IPS-18c (cell line): ENCODE measurements around the gene GABRB1.
"Not testable (repeated sequence)": the region's sequence is repeated elsewhere in the genome, so short reads cannot be mapped to it uniquely, and the experiment has no call there.

ENCODE experiments used
- H3K4me3 ChIP-seq: 2 replicates; pipeline ENCODE4 v1.7.0; 2013; ENCODE audit warnings: low read depth, mild to moderate bottlenecking, low read length, moderate library complexity; ENCODE audit not compliant: insufficient read depth
- H3K9me3 ChIP-seq: one replicate; pipeline ENCODE4 v1.6.1; 2013; ENCODE audit warnings: mild to moderate bottlenecking, low read length, moderate library complexity; ENCODE audit not compliant: control insufficient read depth, insufficient read depth

GABRB1 gene

DNA sequence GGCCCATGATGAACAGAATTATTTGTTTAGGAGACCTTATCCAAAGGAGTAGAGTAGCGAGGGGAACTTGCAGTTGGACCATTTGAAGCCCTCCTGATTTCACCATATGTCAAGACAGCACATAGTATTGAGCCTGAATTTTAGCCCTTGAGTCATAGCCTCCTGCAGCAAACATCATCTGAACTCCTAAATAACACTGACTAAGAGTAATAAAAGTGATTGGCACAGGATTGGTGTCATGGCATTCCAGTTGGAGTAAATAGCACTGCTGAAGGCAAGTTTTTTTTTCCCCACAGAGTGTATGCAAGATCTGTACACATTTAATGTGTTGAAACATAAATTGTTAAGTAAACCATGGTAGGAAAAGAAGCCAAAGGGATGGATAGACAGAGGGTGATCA, 343.1 kb downstream of the GABRB1 start:
- no peak overlapping the region for H3K4me3 ChIP-seq
- no peaks in the 10 kb centered on the region for H3K9me3 ChIP-seq

DNA sequence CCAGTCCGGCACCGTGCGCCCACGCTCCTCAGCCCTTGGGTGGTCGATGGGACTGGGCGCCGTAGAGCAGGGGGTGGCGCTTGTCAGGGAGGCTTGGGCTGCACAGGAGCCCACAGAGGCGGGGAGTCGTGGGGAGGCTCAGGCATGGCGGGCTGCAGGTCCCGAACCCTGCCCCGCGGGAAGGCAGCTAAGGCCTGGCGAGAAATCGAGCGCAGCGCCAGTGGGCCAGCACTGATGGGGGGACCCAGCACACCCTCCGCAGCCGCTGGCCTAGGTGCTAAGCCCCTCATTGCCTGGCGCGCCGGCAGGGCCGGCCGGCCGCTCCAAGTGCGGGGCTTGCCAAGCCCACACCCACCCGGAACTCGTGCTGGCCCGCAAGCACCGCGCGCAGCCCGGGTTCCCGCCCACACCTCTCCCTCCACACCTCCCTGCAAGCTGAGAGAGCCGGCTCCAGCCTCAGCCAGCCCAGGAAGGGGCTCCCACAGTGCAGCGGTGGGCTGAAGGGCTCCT, 346.7 kb downstream of the GABRB1 start:
- H3K9me3 ChIP-seq, H3K4me3 ChIP-seq: not testable (repeated sequence)

DNA sequence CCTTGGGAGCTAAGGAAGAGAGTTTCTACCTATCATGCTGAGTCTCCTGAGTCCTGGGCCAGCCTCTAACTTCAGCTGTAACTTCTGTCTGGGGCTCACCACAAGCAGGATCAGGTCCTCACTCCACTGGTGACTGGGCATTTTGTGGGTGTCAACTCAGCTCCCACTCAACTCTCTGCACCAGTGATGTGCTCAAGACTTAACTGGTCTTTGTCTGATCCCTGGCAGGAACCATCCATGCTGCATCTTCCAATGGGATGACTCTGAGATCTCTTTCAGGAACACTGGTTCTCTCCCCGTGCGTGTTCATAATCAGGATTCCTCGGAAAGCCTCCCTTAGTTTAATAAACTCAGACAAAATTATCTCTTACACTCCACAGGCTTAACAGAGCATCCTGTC, 349.8 kb downstream of the GABRB1 start:
- Histone ChIP-seq H3K4me3 (no peak overlapping the region), H3K9me3 (no peaks in the 10 kb centered on the region)

DNA sequence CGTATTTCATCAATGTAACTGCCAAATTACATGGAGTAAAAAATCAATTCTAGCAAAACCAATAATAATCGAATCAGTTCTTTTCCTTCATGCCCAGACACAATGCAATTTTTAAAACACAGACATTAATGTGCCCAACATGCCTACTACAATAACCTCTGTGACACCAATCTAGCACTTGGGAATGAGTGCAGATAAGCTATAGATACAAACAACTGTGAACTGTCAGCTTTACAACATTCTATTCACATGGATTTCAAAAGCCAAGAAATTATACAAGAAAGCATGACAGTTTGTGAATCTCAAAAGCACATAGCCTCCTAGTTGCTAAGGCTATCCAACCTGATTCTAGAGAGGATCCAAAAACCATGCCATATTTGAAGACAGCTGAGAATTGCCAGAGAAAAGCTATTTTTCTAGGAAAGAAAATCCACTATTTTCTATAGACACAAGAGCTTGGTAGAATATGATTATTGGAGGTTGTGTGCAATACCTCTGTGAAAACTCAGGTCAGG, 351.5 kb downstream of the GABRB1 start:
- Histone ChIP-seq H3K9me3 (no peaks in the 10 kb centered on the region), H3K4me3 (no peak overlapping the region)

DNA sequence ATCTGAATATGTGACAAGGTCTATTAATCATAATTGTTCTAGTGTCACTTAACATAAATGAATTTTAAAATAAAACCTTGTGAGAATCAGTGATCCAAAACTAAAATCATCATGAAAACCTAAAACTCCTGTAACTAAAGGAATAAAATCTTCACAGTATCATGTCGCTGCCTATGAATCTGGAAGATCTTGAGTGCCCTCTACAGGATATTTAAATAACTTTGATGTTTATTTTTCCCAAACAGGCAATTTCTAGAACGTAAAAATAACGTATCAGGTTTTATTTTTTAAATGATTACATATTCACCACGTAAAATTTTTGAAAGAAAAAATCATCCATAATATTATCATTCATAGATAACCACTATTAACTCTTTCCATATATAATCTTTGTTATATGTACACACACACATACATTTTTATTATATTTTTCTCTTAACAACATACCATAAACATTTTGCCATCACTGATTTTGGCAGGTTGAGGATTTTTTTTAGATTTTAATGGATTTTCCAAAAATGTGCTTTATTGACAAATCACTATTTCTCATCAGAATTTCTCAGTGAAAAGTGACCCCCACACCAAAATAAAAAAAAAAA, 352.6 kb downstream of the GABRB1 start:
- H3K4me3 ChIP-seq: no peak overlapping the region
- no peaks in the 10 kb centered on the region for H3K9me3 ChIP-seq

DNA sequence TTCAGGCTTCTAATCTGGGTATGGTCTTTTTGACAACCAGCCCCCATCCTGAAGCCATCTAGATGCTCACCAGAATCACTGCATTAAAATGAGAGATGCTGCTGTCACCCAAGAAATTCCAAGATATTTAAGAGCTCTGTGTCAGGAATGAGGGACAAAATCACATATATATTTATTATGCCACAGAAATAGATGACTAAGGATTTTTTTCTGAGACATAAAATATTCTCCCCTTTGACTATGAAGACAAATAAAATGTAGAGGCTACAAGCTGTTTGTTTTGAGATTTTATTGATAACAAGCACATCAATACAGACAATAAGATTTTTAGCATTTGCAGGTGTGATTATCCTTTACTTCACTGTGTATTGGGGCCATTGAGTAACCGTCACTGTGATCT, 354.8 kb downstream of the GABRB1 start:
- H3K9me3 ChIP-seq: no peaks in the 10 kb centered on the region

DNA sequence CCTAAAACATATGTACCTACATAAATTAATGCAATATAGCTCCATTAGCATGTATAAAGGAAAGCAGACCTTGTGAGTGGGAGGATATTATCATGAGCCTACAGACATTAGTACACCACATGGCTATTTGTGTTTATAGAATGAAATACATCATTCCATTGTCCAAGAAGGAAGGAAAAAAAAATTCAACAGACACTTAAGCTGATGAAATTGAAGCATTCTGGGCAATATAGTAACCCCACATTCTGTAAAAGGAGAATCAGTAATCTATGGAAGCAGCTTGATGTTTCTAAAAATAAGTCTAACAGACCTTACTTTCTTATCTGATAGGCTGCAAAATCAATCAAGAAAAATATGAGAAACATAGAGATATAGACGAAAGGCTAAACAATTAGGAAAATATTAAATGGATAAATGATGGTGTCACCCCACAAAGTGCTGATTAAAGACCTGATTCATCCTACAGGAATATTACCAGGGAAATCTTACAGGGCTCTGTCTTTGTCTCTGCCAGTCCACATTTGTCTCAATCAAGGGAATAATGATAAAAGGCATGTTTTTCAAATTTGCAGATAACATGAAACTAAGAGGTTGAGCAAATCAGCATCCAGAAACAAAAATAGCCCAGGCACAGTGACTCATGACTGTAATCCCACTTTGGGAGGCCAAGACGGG, 355.3 kb downstream of the GABRB1 start:
- no peak overlapping the region for H3K4me3 ChIP-seq
- H3K9me3 ChIP-seq: no peaks in the 10 kb centered on the region

More for the DNA sequence above, 354.8 kb downstream of the GABRB1 start:
- H3K4me3 ChIP-seq: no peak overlapping the region

DNA sequence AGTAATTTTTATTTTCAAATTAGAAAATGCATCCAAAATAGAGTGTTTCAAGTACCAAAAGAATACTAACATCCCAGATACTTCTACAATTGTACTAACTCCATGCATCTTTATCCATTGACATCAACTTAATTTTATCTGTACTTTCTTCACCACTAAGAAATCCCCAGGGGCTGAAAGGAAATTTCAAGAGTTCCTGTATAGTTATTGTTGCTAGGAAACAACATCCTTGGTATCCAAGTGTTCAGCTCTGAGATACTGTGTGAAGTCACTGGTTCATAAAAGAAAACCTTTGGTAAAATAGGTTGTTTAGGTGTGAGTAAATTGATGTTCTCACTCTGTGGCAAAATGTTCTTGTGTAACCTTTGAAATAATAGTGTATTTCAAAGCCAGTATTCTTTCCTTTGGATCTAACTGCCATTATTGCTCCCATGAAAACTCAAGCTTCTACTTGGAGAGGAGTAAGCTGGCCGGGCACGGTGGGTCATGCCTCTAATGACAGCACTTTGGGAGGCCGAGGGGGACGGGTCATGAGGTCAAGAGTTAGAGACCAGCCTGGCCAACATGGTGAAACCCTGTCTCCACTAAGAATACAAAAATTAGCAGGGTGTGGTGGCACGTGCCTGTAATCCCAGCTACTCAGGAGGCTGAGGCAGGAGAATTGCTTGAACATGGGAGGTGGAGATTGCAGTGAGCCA, 359.2 kb downstream of the GABRB1 start:
- Histone ChIP-seq H3K9me3 (no peaks in the 10 kb centered on the region), H3K4me3 (no peak overlapping the region)

DNA sequence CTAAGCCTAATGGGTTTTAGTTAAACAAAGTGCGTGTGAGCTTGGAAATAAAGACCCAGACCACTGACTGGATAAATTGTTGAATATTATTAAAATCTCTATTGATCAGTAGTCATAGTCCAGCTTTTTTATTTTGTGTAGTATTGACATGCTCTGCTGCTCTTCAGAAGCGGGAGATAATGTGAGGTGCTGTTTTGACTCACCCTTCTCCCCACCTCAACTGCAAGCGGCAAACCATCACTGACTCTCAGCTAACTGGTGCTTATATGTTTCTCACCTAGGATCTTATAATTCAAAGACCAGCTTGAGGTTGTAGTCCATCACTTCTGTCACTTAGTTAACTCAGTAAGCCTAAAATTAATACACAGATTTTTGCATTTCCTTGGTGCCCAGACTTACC, 359.9 kb downstream of the GABRB1 start:
- no peaks in the 10 kb centered on the region for H3K9me3 ChIP-seq
- no peak overlapping the region for H3K4me3 ChIP-seq

DNA sequence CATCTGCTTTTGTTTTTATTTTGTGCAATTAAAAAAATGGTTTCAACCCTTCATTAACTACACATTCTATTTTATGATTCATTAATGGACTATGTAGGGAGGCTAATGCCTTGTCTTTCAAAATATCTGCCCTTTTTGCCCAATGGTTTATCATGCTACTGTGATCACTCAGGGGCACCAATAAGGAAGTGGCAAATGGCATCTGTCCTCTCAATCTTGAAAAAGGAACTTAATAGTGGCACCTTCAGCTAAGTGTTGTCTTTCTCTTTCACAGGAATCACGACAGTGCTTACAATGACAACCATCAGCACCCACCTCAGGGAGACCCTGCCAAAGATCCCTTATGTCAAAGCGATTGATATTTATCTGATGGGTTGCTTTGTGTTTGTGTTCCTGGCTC, 375.0 kb downstream of the GABRB1 start:
- H3K9me3 ChIP-seq: no peaks in the 10 kb centered on the region
- no peak overlapping the region for H3K4me3 ChIP-seq

DNA sequence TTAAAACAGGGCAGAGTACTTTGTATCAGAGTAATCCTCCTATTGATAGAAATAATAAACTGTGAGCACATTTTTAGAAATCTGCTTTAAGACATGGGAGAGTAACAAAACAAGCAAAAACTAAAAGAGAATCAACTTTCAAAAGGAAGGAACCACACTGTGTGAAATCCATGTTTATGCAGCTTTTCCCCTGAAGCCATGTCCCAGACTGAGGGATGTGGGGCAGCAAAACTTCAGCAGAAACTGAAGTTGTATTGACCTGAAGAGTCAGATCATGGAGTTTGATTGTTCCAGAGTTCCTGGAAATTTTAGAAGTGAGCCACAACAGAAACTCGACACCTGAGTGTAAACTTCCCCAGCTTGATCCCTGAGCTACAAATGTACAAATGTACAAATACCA, 378.9 kb downstream of the GABRB1 start:
- H3K9me3 ChIP-seq: peaks cover 2% of the 10 kb centered on the region

DNA sequence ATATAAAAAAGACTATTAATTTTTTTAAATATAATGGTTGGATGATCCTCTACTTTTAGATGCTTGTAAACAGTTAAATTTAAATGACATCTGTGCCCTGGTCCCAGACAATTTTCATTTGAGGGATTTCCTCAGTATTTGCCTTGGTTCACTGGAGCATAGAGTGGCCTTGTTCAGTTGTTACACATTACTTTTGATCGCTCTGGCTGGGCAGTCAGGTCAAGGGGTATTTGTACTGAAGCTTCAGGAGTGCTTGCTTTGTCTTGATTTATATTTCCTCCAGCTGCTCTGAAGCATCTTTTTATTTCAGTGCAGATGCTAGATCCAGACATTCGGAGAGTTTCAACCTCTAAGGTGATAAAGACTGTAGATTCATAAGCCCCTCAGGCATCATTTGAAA, 382.2 kb downstream of the GABRB1 start:
- Histone ChIP-seq H3K9me3 (peaks cover 2% of the 10 kb centered on the region), H3K4me3 (no peak overlapping the region)

More for the DNA sequence above, 378.9 kb downstream of the GABRB1 start:
- H3K4me3 ChIP-seq: no peak overlapping the region

DNA sequence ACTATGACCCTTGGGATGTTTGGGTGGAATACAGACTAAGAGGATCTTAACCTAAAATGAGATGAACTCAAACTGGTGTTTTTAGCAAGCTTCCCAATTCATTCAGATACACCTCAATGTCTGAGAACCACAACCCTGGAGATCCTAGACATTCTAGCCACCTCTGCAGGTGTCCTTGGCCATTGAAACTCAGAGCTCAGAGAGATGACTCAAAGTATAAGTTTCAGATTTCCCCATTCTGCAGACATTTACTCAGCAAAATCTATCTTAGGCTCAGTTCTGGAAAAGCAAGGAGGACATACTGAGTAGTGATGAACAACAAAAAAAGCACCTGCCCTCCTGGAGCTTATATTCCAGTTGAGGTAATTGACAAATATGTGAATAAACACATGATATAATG, 384.4 kb downstream of the GABRB1 start:
- Histone ChIP-seq H3K4me3 (no peak overlapping the region), H3K9me3 (peaks cover 2% of the 10 kb centered on the region)

DNA sequence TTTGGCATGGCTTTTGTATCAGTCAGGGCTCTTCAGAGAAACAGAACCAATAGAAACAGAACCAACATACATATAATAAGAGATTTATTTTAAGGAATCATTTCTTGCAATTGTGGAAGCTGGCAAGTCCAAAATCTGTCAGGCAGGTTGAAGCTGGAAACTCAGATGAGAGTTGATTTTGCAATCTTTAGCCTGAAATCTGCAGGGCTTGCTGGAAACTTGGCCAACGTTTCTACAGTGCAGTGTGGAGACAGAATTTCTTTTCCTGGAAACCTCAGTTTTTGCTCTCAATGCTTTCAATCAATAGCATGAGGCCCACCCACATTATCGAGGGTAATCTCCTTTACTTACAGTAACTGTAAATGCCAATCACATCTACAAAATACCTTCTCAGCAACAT, 386.8 kb downstream of the GABRB1 start:
- Histone ChIP-seq H3K4me3 (no peak overlapping the region), H3K9me3 (no peaks in the 10 kb centered on the region)

DNA sequence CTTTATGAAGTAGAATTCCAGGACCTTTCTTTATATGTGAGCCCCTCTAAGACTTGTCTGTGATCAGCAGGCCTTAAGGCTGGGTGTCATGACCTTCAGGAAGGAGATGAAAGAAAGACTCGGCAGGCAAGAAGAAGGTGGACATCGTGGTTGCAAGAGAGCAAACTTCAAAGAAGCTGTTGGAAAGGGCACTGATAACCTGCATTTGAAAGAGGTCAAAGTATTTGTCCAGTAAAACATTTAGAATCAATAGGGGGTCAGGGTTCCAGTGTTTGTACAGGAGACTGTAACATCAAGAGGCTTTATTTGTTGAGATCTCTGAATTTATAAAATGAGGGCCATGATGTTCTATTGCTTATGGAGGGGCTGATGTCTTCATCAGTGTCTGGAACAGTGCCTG, 387.9 kb downstream of the GABRB1 start:
- Histone ChIP-seq H3K9me3 (no peaks in the 10 kb centered on the region), H3K4me3 (no peak overlapping the region)

DNA sequence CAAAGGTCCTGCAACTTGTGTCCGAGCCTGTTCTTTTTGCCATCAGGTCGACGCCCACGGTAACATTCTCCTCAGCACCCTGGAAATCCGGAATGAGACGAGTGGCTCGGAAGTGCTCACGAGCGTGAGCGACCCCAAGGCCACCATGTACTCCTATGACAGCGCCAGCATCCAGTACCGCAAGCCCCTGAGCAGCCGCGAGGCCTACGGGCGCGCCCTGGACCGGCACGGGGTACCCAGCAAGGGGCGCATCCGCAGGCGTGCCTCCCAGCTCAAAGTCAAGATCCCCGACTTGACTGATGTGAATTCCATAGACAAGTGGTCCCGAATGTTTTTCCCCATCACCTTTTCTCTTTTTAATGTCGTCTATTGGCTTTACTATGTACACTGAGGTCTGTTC, 394.3 kb downstream of the GABRB1 start:
- no peak overlapping the region for H3K4me3 ChIP-seq
- no peaks in the 10 kb centered on the region for H3K9me3 ChIP-seq

DNA sequence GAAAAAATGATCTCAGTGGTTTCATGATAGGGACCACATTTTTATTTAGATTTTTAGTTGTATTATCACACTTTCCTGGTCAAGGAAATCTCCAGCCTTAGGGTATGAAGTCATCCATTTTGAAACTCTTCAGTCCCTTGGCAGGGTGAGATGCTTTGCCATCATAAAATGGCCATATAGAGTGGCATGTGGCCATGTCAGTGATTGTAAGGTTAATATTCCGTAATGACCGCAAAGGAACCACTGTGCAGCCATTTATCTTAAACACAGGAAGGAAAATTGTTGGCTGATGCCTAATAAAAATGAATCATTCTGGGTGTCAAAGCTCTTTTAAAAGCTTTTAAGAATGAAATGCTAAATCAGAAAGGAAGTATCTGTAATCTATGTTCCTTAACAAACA, 396.6 kb downstream of the GABRB1 start:
- Histone ChIP-seq H3K9me3 (no peaks in the 10 kb centered on the region), H3K4me3 (no peak overlapping the region)

DNA sequence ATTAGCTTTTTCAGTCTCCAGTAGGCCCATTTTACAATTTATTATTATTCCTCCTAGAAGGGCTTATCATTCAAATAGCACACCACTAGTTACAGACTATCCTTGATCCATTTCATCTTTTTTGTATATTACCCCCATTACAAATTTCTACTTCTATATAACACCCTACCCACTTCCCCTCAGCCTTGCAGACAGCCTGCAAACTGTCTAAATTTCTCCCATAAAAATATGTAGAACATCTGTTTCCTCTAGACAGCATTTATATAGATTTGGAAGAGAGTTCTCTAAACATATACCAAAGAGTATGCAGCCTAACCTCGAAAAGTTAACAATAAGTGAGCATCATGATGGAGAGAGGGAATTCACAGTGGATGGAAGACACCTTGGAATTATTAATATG, 401.4 kb downstream of the GABRB1 start:
- no peaks in the 10 kb centered on the region for H3K9me3 ChIP-seq
- no peak overlapping the region for H3K4me3 ChIP-seq
